Activated CD4-positive, alpha-beta T cell treated with anti-CD3 and anti-CD28 coated beads, Interleukin-2, amount 50 U/mL, for 1 hour (primary cell): ENCODE measurements around the gene MGAT3.

Source experiments
- DNase-seq: peaks from one replicate; pipeline ENCODE4 v3.0.0-alpha.2; 2020

The MGAT3 gene

GRCh38 chr22:39534591-39535356, 78.0 kb downstream of the MGAT3 start:
- DNase-seq: peak; percentile 80

- DNase-seq: no peak
Measured at GRCh38 chr22:39535357-39535725, 78.5 kb downstream of the MGAT3 start.

GRCh38 chr22:39535831-39536449, 79.1 kb downstream of the MGAT3 start:
- DNase-seq: no peak

GRCh38 chr22:39536711-39537110, 79.9 kb downstream of the MGAT3 start:
- DNase-seq: no peak

GRCh38 chr22:39537975-39538374, 81.2 kb downstream of the MGAT3 start:
- no peak for DNase-seq
